Muscle of leg (tissue), 11 donors: ENCODE data around the gene REL. TPM values are rescaled to one million over a fixed set of nuclear protein-coding genes. Genes with fewer than 3 reads are reported as not detected.
A peak's percentile ranks its signal among the peaks of the same experiment; 100 is the strongest.

Experiments
- DNase-seq: peaks from one replicate; pipeline ENCODE4 v3.0.0; 2013
- H3K27ac ChIP-seq: one replicate; pipeline ENCODE4 v1.5.1; 2013; ENCODE audit warnings: mild to moderate bottlenecking, low read length, control low read depth
- H3K27me3 ChIP-seq: one replicate; pipeline ENCODE4 v1.6.1; 2013; ENCODE audit warnings: low read length; ENCODE audit not compliant: control insufficient read depth, insufficient read depth
- H3K36me3 ChIP-seq: one replicate; pipeline ENCODE4 v1.6.1; 2013; ENCODE audit warnings: low read length; ENCODE audit not compliant: control insufficient read depth, insufficient read depth
- H3K4me1 ChIP-seq: one replicate; pipeline ENCODE4 v1.6.1; 2013; ENCODE audit warnings: low read length; ENCODE audit not compliant: control insufficient read depth, insufficient read depth
- H3K4me3 ChIP-seq: one replicate; pipeline ENCODE4 v1.5.1; 2013; ENCODE audit warnings: low read length, control low read depth
- H3K9me3 ChIP-seq: replicated peaks from 2 replicates; pipeline ENCODE4 v1.6.1; 2013; ENCODE audit warnings: low read depth, low read length; ENCODE audit not compliant: control insufficient read depth
- WGBS: methylation state at CpG from one replicate; pipeline ENCODE4 v1.1.5; 2013; ENCODE audit warnings: missing lambda C conversion rate; ENCODE audit not compliant: insufficient coverage; 5-methylcytosine and 5-hydroxymethylcytosine counted together
- polyA plus RNA-seq, 8 donors: library from polyadenylated mRNA; unstranded; fragments of 120-200 nt; gene quantifications; one replicate each; pipeline versions ENCODE4 v1.2.1 to v1.2.3, GENCODE V29; 2013; ENCODE audit warnings: inconsistent platforms in 1 of 8, low replicate concordance in 1 of 8; ENCODE audit not compliant: insufficient read length in 8 of 8, insufficient read depth in 1 of 8
- total RNA-seq: library from RNA; stranded (reverse); fragments of 120-200 nt; gene quantifications from one replicate; pipeline ENCODE4 v1.2.4, GENCODE V29; 2013

The REL gene
- total and polyA plus RNA-seq, 9 donors, result 2.4 to 6.7 (median 4.3) TPM

DNA sequence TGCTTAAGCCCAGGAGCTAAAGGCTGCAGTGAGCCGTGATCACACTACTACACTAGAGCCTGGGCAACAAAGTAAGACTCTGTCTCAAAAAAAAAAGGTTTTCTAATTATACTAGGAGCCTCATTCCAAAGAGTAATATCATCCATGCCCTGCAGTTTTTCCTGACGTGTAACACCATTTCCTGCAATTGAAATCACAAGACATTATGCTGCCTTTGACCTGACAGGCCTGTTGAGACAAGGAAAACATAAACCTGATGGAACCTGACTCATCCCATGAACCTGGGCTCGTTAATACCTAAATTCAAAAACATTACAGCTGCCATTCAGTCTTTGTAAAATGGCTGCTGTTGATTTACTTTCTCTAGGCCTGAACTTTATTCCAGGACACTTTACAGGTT lies 77.4 kb downstream of the REL start:
- Histone ChIP-seq H3K4me1 (no peaks in the 10 kb centered on the region), H3K9me3 (no peaks in the 10 kb centered on the region), H3K27ac (no peak overlapping the region), H3K36me3 (no peaks in the 10 kb centered on the region), H3K4me3 (no peak overlapping the region), H3K27me3 (no peaks in the 10 kb centered on the region)
- WGBS, result 67% methylated on average over 1 of the region's 3 CpGs
- no peak for DNase-seq

DNA sequence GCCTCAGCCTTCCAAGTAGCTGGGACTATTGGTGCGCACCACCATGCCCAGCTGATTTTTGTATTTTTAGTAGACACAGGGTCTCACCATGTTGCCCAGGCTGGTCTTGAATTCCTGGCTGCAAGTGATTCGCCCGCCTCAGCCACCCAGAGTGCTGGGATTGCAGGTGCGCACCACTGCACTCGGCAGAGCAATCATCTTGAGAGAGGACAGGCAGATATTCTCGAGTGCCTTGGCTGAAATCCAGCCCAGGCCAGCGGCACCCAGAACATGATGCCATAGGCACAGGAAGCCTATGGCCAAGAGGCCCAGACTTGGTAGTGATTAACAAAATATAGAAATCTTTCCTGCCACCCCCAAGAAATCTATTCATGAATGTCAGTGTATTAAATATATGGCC lies 78.1 kb downstream of the REL start:
- Histone ChIP-seq H3K27ac (no peak overlapping the region), H3K4me3 (no peak overlapping the region), H3K9me3 (no peaks in the 10 kb centered on the region), H3K4me1 (no peaks in the 10 kb centered on the region), H3K36me3 (no peaks in the 10 kb centered on the region), H3K27me3 (no peaks in the 10 kb centered on the region)
- no peak for DNase-seq
- WGBS, result 88% methylated on average over 6 of the region's 7 CpGs

DNA sequence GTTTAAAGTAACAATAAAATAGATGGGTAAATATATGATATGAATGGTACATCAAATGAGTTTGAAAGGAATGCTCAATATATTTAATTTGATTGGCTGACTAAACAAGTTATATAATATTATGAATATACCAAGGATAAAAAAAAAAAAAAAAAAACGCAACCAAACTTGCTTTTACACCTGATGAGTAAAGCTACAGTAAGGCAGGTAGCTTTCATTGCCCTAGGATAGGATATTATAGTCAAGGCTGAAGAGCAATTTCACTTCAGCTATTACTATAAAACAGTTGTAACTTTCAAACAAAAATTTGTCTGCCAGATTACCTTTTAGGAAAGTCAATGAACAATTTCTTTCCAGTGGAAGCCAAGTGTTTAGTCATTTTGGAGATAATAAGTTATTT lies 79.3 kb downstream of the REL start:
- H3K27ac ChIP-seq, result no peak overlapping the region
- no peaks in the 10 kb centered on the region for H3K9me3 ChIP-seq
- no peak for DNase-seq
- WGBS, result no CpG with 5 or more reads among the region's 1 CpG
- H3K36me3 ChIP-seq, result no peaks in the 10 kb centered on the region
- no peak overlapping the region for H3K4me3 ChIP-seq
- no peaks in the 10 kb centered on the region for H3K4me1 ChIP-seq
- no peaks in the 10 kb centered on the region for H3K27me3 ChIP-seq

DNA sequence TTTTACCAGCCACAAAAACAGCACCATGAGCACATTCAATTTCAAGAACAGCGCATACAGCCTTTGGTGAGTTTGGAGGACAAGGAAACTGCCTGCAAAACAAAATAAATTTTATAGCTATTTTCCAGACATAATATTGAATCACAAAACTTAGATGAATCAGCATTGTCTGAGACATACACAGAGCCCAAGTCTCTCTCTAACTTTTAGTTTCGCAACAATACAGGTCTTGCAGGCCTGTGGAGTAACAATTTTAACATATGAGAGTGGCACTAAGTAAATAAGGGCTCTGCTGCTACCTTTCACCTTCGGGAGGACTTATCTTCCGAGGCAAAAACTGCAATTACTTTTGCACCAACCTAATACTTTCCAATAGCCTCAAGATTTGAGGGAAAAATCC lies 80.1 kb downstream of the REL start:
- peak; percentile 16 for DNase-seq
- WGBS, result no CpG with 5 or more reads among the region's 4 CpGs
- H3K36me3 ChIP-seq, result no peaks in the 10 kb centered on the region
- no peak overlapping the region for H3K4me3 ChIP-seq
- no peak overlapping the region for H3K27ac ChIP-seq
- no peaks in the 10 kb centered on the region for H3K27me3 ChIP-seq
- no peaks in the 10 kb centered on the region for H3K4me1 ChIP-seq
- no peaks in the 10 kb centered on the region for H3K9me3 ChIP-seq

DNA sequence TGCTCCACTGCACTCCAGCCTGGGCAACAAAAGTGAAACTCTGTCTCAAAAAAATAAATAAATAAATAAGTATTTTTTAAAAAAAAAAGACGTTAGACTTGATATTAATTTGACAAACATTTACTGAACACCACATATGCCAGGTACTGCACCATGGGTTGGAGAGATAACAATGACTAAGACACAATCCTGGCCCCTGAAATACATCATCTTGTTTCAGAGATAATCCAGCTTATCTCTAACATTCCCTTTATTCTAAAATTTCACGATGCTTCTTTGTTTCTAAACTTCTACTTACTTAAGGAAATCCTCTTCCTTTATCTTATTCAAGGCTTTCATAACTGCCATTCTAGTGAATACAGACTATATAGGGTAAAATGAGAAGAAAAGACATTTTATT lies 81.2 kb downstream of the REL start:
- H3K9me3 ChIP-seq, result no peaks in the 10 kb centered on the region
- no peaks in the 10 kb centered on the region for H3K4me1 ChIP-seq
- no peaks in the 10 kb centered on the region for H3K27me3 ChIP-seq
- WGBS, result no CpG with 5 or more reads among the region's 2 CpGs
- DNase-seq, result no peak
- no peak overlapping the region for H3K27ac ChIP-seq
- H3K36me3 ChIP-seq, result no peaks in the 10 kb centered on the region
- H3K4me3 ChIP-seq, result no peak overlapping the region

DNA sequence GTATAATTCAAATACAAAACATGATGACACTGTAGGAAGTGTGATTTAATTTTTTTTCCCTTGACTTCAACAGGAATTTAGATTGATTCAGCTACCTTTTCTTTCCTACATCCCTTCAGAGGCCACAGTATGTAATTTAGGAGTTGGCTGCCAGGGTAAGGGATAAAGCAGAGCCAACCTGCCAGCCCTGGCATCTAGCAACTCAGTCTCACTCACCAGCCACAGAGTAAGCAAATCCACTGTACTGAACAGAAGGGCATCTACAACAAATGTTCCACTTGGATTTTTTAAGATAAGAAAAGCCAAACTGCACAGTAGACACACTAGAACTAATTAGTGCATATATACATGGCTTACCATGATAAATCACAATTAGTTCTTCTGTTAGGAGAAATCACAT lies 81.8 kb downstream of the REL start:
- Histone ChIP-seq H3K9me3 (no peaks in the 10 kb centered on the region), H3K27ac (no peak overlapping the region), H3K4me1 (no peaks in the 10 kb centered on the region), H3K27me3 (no peaks in the 10 kb centered on the region), H3K36me3 (no peaks in the 10 kb centered on the region), H3K4me3 (no peak overlapping the region)
- DNase-seq, result no peak

DNA sequence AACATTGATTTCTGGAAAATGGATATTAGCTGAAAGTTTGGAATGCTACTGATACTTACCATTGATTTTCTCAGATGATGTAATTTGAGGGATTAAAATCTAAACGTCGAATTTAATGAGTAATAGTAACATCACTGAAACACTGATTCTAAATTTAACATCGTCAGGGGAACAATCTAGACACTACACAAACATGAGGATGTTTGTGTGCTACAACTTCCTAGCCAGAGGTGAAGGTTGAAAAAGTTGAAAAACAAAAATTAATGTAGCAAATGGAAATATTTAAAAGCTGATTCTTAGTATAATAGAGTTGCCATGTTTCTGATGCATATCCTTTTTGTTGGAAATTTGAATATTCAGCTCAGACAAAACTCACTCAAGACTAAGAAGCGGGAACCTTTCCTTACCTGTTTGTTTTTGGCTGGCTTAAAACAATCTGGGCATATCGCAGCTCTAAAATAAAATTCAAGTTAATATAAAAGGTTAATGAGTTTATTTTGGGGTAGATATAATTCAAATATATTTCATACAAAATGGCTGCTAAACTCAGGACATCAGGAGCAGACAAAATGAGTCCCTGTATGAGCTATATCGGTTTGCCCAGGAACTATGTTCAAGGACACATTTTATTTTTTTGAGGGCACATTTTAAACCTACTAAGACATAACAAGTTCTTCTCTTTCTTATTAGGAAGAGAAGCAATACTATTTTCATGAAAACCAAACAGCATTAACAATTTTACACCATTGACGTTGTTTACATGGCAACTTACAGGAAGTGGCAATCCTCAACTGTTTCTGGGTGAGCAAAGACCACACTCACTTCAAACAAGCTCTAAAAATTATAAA lies 83.5 kb downstream of the REL start:
- Histone ChIP-seq H3K27ac (no peak overlapping the region), H3K9me3 (no peaks in the 10 kb centered on the region), H3K36me3 (no peaks in the 10 kb centered on the region), H3K27me3 (no peaks in the 10 kb centered on the region), H3K4me3 (no peak overlapping the region), H3K4me1 (no peaks in the 10 kb centered on the region)
- no peak for DNase-seq
- WGBS, result no CpG with 5 or more reads among the region's 7 CpGs

DNA sequence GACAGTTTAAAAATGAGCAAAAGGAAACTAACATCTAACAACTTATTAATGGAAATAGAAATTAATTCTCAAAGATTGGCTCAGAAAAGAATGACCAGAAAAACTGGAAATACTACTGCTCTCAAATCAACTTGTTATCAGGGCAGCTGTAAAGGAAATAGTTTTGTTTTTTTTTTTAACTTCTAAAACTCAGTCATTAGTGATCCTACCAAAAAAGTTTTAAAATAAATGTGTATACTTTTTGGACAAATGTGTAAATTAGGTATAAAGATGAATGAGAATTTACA lies 84.1 kb downstream of the REL start:
- H3K9me3 ChIP-seq, result no peaks in the 10 kb centered on the region
- H3K4me3 ChIP-seq, result no peak overlapping the region
- H3K36me3 ChIP-seq, result no peaks in the 10 kb centered on the region
- no peaks in the 10 kb centered on the region for H3K4me1 ChIP-seq
- no peaks in the 10 kb centered on the region for H3K27me3 ChIP-seq
- DNase-seq, result no peak
- H3K27ac ChIP-seq, result no peak overlapping the region

DNA sequence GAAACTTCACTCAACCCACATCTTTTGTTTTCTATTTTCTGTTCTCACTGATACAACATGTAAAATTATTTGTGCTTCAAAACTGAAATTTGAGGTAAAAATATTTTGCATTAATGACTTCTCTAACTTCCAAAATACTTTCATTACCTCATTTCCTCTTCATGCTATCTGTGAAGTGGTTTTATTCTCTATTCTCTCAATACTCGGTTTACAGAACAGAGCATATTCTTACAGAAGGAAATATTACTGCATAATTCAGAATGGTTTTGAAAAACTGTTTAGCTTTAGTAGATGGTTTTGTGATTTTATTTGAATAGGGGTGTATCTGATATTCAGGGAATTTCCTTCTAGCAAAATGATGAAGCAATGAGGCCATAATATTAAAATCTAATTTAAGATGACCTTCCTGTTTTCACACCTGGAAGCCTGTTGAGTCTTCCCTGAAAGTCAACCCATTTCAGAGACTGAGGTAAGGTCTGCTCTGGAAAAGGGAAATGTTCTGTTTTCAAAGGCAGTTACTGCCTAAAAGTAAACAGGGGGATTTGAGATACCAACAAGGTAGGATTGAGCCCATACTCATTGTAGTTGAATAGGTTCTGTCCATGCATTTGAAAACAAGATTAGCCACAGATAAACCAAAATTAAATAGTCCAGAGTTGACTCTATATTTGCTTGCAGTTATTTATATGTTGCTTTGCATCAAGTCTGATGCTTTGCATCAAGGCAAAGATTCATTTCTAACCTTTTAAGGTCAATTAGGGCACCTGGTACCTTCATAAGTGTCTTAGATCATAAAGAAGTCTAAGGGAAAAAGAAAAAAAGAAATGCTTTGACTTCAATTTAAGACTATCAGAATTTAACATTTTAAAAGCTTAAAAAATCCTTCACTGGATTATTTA lies 85.4 kb downstream of the REL start:
- WGBS, result no CpG with 5 or more reads among the region's 1 CpG
- Histone ChIP-seq H3K36me3 (no peaks in the 10 kb centered on the region), H3K27me3 (no peaks in the 10 kb centered on the region), H3K27ac (no peak overlapping the region), H3K4me1 (no peaks in the 10 kb centered on the region), H3K4me3 (no peak overlapping the region), H3K9me3 (no peaks in the 10 kb centered on the region)
- DNase-seq, result no peak

DNA sequence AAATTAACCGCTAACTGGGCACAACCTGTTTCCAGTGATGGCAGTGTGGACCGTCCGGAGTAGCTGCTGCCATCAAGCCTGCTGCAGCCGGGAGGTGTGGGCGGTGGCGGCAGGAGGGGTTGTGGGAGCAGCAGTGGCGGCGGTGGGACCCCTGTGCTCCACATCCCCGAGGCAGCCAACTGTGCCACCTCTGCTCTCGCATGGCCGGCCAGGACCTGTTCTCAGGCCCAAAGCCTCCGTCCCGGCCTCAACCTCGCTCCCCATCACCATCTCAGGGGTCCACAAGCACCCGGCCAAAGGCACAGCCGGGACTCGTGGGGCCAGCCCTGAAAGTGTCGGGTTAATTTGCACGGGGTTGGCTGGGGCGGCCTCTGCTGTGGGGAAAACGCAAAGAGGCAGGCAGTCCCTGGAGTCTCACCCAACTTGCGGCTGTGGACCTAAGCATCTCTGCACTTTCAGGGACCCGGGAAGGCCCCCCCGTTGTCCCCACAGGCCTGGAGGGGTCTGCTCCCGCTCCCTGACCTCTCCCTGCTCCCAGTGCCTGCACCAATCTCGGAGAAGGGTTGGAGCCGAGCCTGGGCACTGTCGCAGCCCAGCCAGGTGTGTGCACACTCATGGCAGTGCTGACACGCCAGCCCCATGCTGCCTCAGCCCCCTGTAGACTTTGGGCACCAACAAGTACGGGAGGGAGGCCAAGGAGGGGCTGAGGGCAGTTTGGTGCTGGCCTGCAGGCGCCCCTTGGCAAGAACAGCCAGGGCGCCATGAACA lies 91.7 kb downstream of the REL start:
- Histone ChIP-seq H3K27ac (no peak overlapping the region), H3K4me3 (no peak overlapping the region), H3K27me3 (no peaks in the 10 kb centered on the region), H3K4me1 (no peaks in the 10 kb centered on the region), H3K9me3 (no peaks in the 10 kb centered on the region), H3K36me3 (no peaks in the 10 kb centered on the region)
- DNase-seq, result no peak
- WGBS, result 92% methylated on average over 30 of the region's 32 CpGs
